Femur (tissue), 1 donor: Measurements from ENCODE around the gene EBF3.
A peak's percentile ranks its signal among the peaks of the same experiment; 100 is the strongest.

Experiments used
- DNase-seq: peaks from one replicate; pipeline ENCODE4 v3.0.0-alpha.2; 2017

EBF3 gene

GRCh38 chr10:129909531-129910256 is 54.4 kb downstream of the EBF3 start:
- DNase-seq: no peak

- DNase-seq: no peak
Measured at GRCh38 chr10:129909080-129909479, 55.0 kb downstream of the EBF3 start.

GRCh38 chr10:129908406-129908805 is 55.7 kb downstream of the EBF3 start:
- DNase-seq: no peak

- no peak for DNase-seq
Measured at GRCh38 chr10:129905553-129905952, 58.5 kb downstream of the EBF3 start.

GRCh38 chr10:129904323-129904722 is 59.8 kb downstream of the EBF3 start:
- DNase-seq: no peak

GRCh38 chr10:129901389-129902006 is 62.6 kb downstream of the EBF3 start:
- DNase-seq: no peak

GRCh38 chr10:129900825-129901224 is 63.2 kb downstream of the EBF3 start:
- no peak for DNase-seq

GRCh38 chr10:129899276-129900130 is 64.6 kb downstream of the EBF3 start:
- no peak for DNase-seq

- no peak for DNase-seq
Measured at GRCh38 chr10:129898706-129899268, 65.3 kb downstream of the EBF3 start.

GRCh38 chr10:129897871-129898626 is 66.0 kb downstream of the EBF3 start:
- no peak for DNase-seq

GRCh38 chr10:129896860-129897200 is 67.2 kb downstream of the EBF3 start:
- DNase-seq: no peak

GRCh38 chr10:129896136-129896859 is 67.8 kb downstream of the EBF3 start:
- no peak for DNase-seq

GRCh38 chr10:129895811-129896135 is 68.3 kb downstream of the EBF3 start:
- DNase-seq: no peak

GRCh38 chr10:129894698-129895097 is 69.4 kb downstream of the EBF3 start:
- no peak for DNase-seq

GRCh38 chr10:129893104-129894089 is 70.7 kb downstream of the EBF3 start:
- DNase-seq: no peak

GRCh38 chr10:129892548-129893052 is 71.5 kb downstream of the EBF3 start:
- no peak for DNase-seq

- DNase-seq: no peak
Measured at GRCh38 chr10:129891806-129892205, 72.3 kb downstream of the EBF3 start.

- no peak for DNase-seq
Measured at GRCh38 chr10:129890170-129890569, 73.9 kb downstream of the EBF3 start.

GRCh38 chr10:129888784-129889616 is 75.1 kb downstream of the EBF3 start:
- DNase-seq: peak; percentile 70
